ENCODE results near the gene MCL1. TPM values are rescaled to one million over a fixed set of nuclear protein-coding genes. Genes with fewer than 3 reads are reported as not detected.

The MCL1 gene
- total RNA-seq, 1 experiment from 2014 or later, result 145 TPM

DNA sequence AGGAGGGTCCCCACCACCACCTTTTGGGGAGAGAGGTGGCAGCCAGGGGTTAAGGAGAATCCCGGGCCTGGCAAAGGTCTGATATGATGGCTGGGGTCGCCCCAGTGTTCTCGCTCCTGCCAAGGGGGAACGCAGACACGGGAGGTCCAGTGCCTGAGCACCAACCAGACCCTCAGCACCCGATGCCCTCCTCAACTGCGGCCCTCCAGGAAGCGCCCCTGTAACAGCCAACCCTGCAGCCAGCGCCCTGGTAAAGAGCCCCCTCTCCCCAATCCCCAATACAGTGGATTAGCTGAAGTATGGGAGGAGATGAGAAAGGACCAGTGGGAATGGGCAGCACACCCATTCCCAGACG lies 19.8 kb downstream of the MCL1 start:
- Histone ChIP-seq H3K27me3 (ENCODE audit: insufficient read depth, low read depth) (no peaks in the 10 kb centered on the region), H3K36me3 (ENCODE audit: low read depth) (no peaks in the 10 kb centered on the region), H3K4me2 (no peak overlapping the region), H2AFZ (no peak overlapping the region), H3K9me3 (ENCODE audit: insufficient read depth, low read depth) (no peaks in the 10 kb centered on the region), H3K4me1 (replicated peaks; ENCODE audit: insufficient read depth) (peaks cover 35% of the 10 kb centered on the region), H3K27ac (no peak overlapping the region), H3K9me2 (ENCODE audit: insufficient read depth) (no peaks in the 10 kb centered on the region), H3K4me3 (no peak overlapping the region), H3K79me2 (ENCODE audit: low read depth) (peaks cover 46% of the 10 kb centered on the region), H4K20me1 (ENCODE audit: insufficient read depth) (no peaks in the 10 kb centered on the region), H3F3A (ENCODE audit: insufficient read depth, low read depth) (peaks cover 51% of the 10 kb centered on the region)
- DNase-seq, result no peak
- BruUV-seq (replicated peaks), result no TSS peak
- intact Hi-C loops (cut with micrococcal nuclease; ENCODE audit: unreplicated experiment), result loop anchor here (5.0 to 10.0 kb wide), 7 partner anchors 53 to 505 kb away; partner anchors contain the start of genes APH1A, GOLPH3L and MLLT11
- POLR2A ChIA-PET (ENCODE audit: unreplicated experiment), result interaction anchor here (0.6 to 0.7 kb wide), 2 partner anchors 24 to 46 kb away, joined by 3 read pairs; no protein-coding TSS in a partner anchor
- CTCF ChIA-PET, result interaction anchor here (0.7 to 3.2 kb wide), 4 partner anchors 11 to 422 kb away, joined by 3 to 16 read pairs (median 8); partner anchors contain the start of gene MCL1
- TF ChIP-seq, protein P1, sequence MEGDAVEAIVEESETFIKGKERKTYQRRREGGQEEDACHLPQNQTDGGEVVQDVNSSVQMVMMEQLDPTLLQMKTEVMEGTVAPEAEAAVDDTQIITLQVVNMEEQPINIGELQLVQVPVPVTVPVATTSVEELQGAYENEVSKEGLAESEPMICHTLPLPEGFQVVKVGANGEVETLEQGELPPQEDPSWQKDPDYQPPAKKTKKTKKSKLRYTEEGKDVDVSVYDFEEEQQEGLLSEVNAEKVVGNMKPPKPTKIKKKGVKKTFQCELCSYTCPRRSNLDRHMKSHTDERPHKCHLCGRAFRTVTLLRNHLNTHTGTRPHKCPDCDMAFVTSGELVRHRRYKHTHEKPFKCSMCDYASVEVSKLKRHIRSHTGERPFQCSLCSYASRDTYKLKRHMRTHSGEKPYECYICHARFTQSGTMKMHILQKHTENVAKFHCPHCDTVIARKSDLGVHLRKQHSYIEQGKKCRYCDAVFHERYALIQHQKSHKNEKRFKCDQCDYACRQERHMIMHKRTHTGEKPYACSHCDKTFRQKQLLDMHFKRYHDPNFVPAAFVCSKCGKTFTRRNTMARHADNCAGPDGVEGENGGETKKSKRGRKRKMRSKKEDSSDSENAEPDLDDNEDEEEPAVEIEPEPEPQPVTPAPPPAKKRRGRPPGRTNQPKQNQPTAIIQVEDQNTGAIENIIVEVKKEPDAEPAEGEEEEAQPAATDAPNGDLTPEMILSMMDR (conservative IDR thresholded peaks at IDR 0.05), result no peak
- no peak for TF ChIP-seq EZH2 (IDR thresholded peaks at IDR 0.05; ENCODE audit: low read depth)

- no peak overlapping the region for H3K4me2 ChIP-seq
- H2AFZ ChIP-seq, result no peak overlapping the region
- POLR2A ChIA-PET (ENCODE audit: unreplicated experiment), result interaction anchor here (0.6 kb wide), 1 partner anchor 46 kb away, joined by 3 read pairs; no protein-coding TSS in a partner anchor
Measured at GRCh38 chr1:150558761-150559655, 20.4 kb downstream of the MCL1 start.

GRCh38 chr1:150558303-150558704 lies 21.1 kb downstream of the MCL1 start:
- ChIA-PET CTCF (interaction anchor here (3.2 kb wide), 1 partner anchor 254 kb away, joined by 16 read pairs; no protein-coding TSS in a partner anchor), POLR2A (ENCODE audit: unreplicated experiment) (interaction anchor here (0.7 kb wide), 1 partner anchor 13 kb away, joined by 5 read pairs; no protein-coding TSS in a partner anchor)
- no peak overlapping the region for H3K4me2 ChIP-seq
- no peak for DNase-seq
- H3K9me3 ChIP-seq (ENCODE audit: insufficient read depth, low read depth), result no peaks in the 10 kb centered on the region
- H3K9me2 ChIP-seq (ENCODE audit: insufficient read depth), result no peaks in the 10 kb centered on the region
- H3K27ac ChIP-seq, result no peak overlapping the region
- no peak for TF ChIP-seq EZH2 (IDR thresholded peaks at IDR 0.05; ENCODE audit: low read depth)
- TF ChIP-seq, protein P1 (conservative IDR thresholded peaks at IDR 0.05), result no peak
- H3K4me3 ChIP-seq, result no peak overlapping the region
- H3K36me3 ChIP-seq (ENCODE audit: low read depth), result no peaks in the 10 kb centered on the region
- H3K4me1 ChIP-seq (replicated peaks; ENCODE audit: insufficient read depth), result peaks cover 29% of the 10 kb centered on the region
- H3F3A ChIP-seq (ENCODE audit: insufficient read depth, low read depth), result peaks cover 45% of the 10 kb centered on the region
- H4K20me1 ChIP-seq (ENCODE audit: insufficient read depth), result no peaks in the 10 kb centered on the region
- H2AFZ ChIP-seq, result no peak overlapping the region
- peaks cover 33% of the 10 kb centered on the region for H3K79me2 ChIP-seq (ENCODE audit: low read depth)
- BruUV-seq (replicated peaks), result no TSS peak
- intact Hi-C loops (cut with micrococcal nuclease; ENCODE audit: unreplicated experiment), result no loop called here
- no peaks in the 10 kb centered on the region for H3K27me3 ChIP-seq (ENCODE audit: insufficient read depth, low read depth)

More at GRCh38 chr1:150558761-150559655, 20.4 kb downstream of the MCL1 start:
- Histone ChIP-seq H3K4me1 (replicated peaks; ENCODE audit: insufficient read depth) (peaks cover 29% of the 10 kb centered on the region), H3K79me2 (ENCODE audit: low read depth) (peaks cover 40% of the 10 kb centered on the region), H3K4me3 (no peak overlapping the region), H3K9me2 (ENCODE audit: insufficient read depth) (no peaks in the 10 kb centered on the region), H3K36me3 (ENCODE audit: low read depth) (no peaks in the 10 kb centered on the region), H3K9me3 (ENCODE audit: insufficient read depth, low read depth) (no peaks in the 10 kb centered on the region), H3K27ac (no peak overlapping the region), H4K20me1 (ENCODE audit: insufficient read depth) (no peaks in the 10 kb centered on the region), H3K27me3 (ENCODE audit: insufficient read depth, low read depth) (no peaks in the 10 kb centered on the region), H3F3A (ENCODE audit: insufficient read depth, low read depth) (peaks cover 45% of the 10 kb centered on the region)
- BruUV-seq (replicated peaks), result no TSS peak
- CTCF ChIA-PET, result interaction anchor here (0.7 to 3.2 kb wide), 4 partner anchors 12 to 422 kb away, joined by 3 to 16 read pairs (median 8); partner anchors contain the start of gene MCL1
- TF ChIP-seq, protein P1 (conservative IDR thresholded peaks at IDR 0.05), result no peak
- no peak for TF ChIP-seq EZH2 (IDR thresholded peaks at IDR 0.05; ENCODE audit: low read depth)
- no peak for DNase-seq
- intact Hi-C loops (cut with micrococcal nuclease; ENCODE audit: unreplicated experiment), result no loop called here
